Measurements from ENCODE around the gene TTC4. TPM values are rescaled to one million over a fixed set of nuclear protein-coding genes. Genes with fewer than 3 reads are reported as not detected.

Gene TTC4
- total and polyA plus RNA-seq, 2 experiments from 2014 or later, result 14.0 to 20.0 TPM

- DNase-seq (ENCODE audit: low spot score), result no peak
- no peaks in the 10 kb centered on the region for H4K20me1 ChIP-seq (ENCODE audit: insufficient read depth, poor library complexity, severe bottlenecking)
- H3K36me3 ChIP-seq (replicated peaks; ENCODE audit: insufficient read depth, low read depth), result no peaks in the 10 kb centered on the region
- H3K9me3 ChIP-seq (ENCODE audit: low read depth), result no peaks in the 10 kb centered on the region
- no peak for TF ChIP-seq EZH2phosphoT487 (IDR thresholded peaks at IDR 0.05; ENCODE audit: low read depth, severe bottlenecking, unreplicated experiment)
- TF ChIP-seq CTCF (IDR thresholded peaks at IDR 0.05; ENCODE audit: poor library complexity), result no peak
- TF ChIP-seq EZH2 (IDR thresholded peaks at IDR 0.05; ENCODE audit: borderline replicate concordance), result no peak
- no peak overlapping the region for H3K4me2 ChIP-seq
- H3K79me2 ChIP-seq, result no peaks in the 10 kb centered on the region
- H3K4me1 ChIP-seq (ENCODE audit: insufficient read depth), result no peaks in the 10 kb centered on the region
- peaks cover 4% of the 10 kb centered on the region for H3K27me3 ChIP-seq
- H3K4me3 ChIP-seq, result no peak overlapping the region
- WGBS (ENCODE audit: low lambda C conversion rate, missing lambda C conversion rate), result 85% methylated on average over 6 of the region's 6 CpGs
- no peak overlapping the region for H2AFZ ChIP-seq
- no peaks in the 10 kb centered on the region for H3K9me2 ChIP-seq (replicated peaks; ENCODE audit: insufficient read depth)
- H3K27ac ChIP-seq, result no peak overlapping the region
Observed at GRCh38 chr1:54710841-54711240, 4.8 kb upstream of the TTC4 start.

DNA sequence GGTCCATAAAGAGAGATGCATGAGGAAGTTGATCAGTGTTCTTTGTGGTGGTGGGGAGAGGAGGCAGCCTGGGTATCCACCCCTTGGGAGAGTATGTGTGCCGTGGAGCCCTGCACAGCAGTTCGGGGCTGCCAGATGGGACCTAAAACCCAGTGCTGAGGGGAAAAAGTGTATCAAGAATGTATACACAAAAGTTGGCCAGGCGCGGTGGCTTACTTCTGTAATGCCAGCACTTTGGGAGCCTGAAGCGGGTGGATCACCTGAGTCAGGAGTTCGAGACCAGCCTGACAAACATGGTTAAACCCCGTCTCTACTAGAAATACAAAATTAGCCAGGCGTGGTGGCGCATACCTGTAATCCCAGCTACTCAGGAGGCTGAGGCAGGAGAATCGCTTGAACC lies 4.1 kb upstream of the TTC4 start:
- Histone ChIP-seq H3K4me3 (no peak overlapping the region), H4K20me1 (ENCODE audit: insufficient read depth, poor library complexity, severe bottlenecking) (no peaks in the 10 kb centered on the region), H3K9me3 (ENCODE audit: low read depth) (no peaks in the 10 kb centered on the region), H3K9me2 (replicated peaks; ENCODE audit: insufficient read depth) (no peaks in the 10 kb centered on the region), H3K4me2 (no peak overlapping the region), H3K36me3 (replicated peaks; ENCODE audit: insufficient read depth, low read depth) (no peaks in the 10 kb centered on the region), H2AFZ (no peak overlapping the region), H3K27ac (no peak overlapping the region), H3K27me3 (peaks cover 4% of the 10 kb centered on the region), H3K4me1 (ENCODE audit: insufficient read depth) (no peaks in the 10 kb centered on the region), H3K79me2 (peaks cover 5% of the 10 kb centered on the region)
- no peak for TF ChIP-seq EZH2 (IDR thresholded peaks at IDR 0.05; ENCODE audit: borderline replicate concordance)
- no peak for DNase-seq (ENCODE audit: low spot score)
- 84% methylated on average over 10 of the region's 10 CpGs for WGBS (ENCODE audit: low lambda C conversion rate, missing lambda C conversion rate)

DNA sequence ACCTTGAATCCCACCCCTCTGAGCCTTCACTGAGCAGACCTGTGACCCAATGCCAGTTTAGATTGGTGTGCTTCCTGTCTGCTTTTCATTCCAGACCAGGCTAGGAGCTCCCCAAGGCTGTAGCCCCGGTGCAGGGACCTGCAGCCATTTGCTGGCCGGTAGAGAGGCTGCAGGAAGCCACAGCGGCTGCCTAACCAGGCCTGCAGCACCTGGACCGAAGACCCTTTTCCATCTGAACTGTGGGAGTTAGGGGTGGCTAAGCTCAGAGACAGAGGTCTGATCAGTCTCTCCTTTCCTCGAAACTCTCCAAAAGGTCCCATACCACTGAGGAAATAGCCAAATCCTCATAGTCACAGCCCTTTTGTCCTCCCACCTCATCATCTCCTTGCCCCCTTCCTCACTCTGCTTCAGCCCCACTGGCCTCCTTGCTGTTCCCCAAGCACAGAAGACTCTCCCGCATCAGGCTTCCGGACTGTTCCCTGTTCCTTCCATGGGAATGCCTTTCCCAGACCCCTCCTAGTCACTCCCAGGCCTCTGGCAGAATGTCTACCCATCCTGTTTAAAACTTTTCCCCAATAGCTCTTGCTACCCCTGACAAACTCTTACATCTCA lies 674 bp upstream of the TTC4 start:
- peak overlapping the region; percentile 82 for H3K4me2 ChIP-seq
- H3K4me3 ChIP-seq, result peak overlapping the region; percentile 88
- no peaks in the 10 kb centered on the region for H3K36me3 ChIP-seq (replicated peaks; ENCODE audit: insufficient read depth, low read depth)
- WGBS (ENCODE audit: low lambda C conversion rate, missing lambda C conversion rate), result 97% methylated on average over 7 of the region's 7 CpGs
- H4K20me1 ChIP-seq (ENCODE audit: insufficient read depth, poor library complexity, severe bottlenecking), result no peaks in the 10 kb centered on the region
- peak overlapping the region; percentile 26 for H3K27ac ChIP-seq
- H3K79me2 ChIP-seq, result peaks cover 17% of the 10 kb centered on the region
- no peak for DNase-seq (ENCODE audit: low spot score)
- no peaks in the 10 kb centered on the region for H3K9me2 ChIP-seq (replicated peaks; ENCODE audit: insufficient read depth)
- H3K4me1 ChIP-seq (ENCODE audit: insufficient read depth), result no peaks in the 10 kb centered on the region
- H3K9me3 ChIP-seq (ENCODE audit: low read depth), result no peaks in the 10 kb centered on the region
- TF ChIP-seq EZH2phosphoT487 (IDR thresholded peaks at IDR 0.05; ENCODE audit: low read depth, severe bottlenecking, unreplicated experiment) (no peak), EZH2 (IDR thresholded peaks at IDR 0.05; ENCODE audit: borderline replicate concordance) (no peak), CTCF (IDR thresholded peaks at IDR 0.05; ENCODE audit: poor library complexity) (no peak)
- H3K27me3 ChIP-seq, result peaks cover 4% of the 10 kb centered on the region
- peak overlapping the region; percentile 99 for H2AFZ ChIP-seq

- no peaks in the 10 kb centered on the region for H3K9me2 ChIP-seq (replicated peaks; ENCODE audit: insufficient read depth)
- H2AFZ ChIP-seq, result peak overlapping the region; percentile 99
- no peaks in the 10 kb centered on the region for H4K20me1 ChIP-seq (ENCODE audit: insufficient read depth, poor library complexity, severe bottlenecking)
- peak overlapping the region; percentile 68 for H3K27ac ChIP-seq
- H3K36me3 ChIP-seq (replicated peaks; ENCODE audit: insufficient read depth, low read depth), result no peaks in the 10 kb centered on the region
- DNase-seq (ENCODE audit: low spot score), result no peak
- peak overlapping the region; percentile 82 for H3K4me2 ChIP-seq
- H3K79me2 ChIP-seq, result peaks cover 17% of the 10 kb centered on the region
- H3K4me3 ChIP-seq, result peak overlapping the region; percentile 88
- WGBS (ENCODE audit: low lambda C conversion rate, missing lambda C conversion rate), result 48% methylated on average over 8 of the region's 8 CpGs
- no peaks in the 10 kb centered on the region for H3K9me3 ChIP-seq (ENCODE audit: low read depth)
- no peak for TF ChIP-seq EZH2phosphoT487 (IDR thresholded peaks at IDR 0.05; ENCODE audit: low read depth, severe bottlenecking, unreplicated experiment)
- no peak for TF ChIP-seq CTCF (IDR thresholded peaks at IDR 0.05; ENCODE audit: poor library complexity)
- no peak for TF ChIP-seq EZH2 (IDR thresholded peaks at IDR 0.05; ENCODE audit: borderline replicate concordance)
- H3K27me3 ChIP-seq, result no peaks in the 10 kb centered on the region
- H3K4me1 ChIP-seq (ENCODE audit: insufficient read depth), result no peaks in the 10 kb centered on the region
Observed at GRCh38 chr1:54716299-54717047, 812 bp downstream of the TTC4 start.

Measured in hepatocyte (in vitro differentiated cells).